Endothelial cell of umbilical vein (primary cell): ENCODE data around the gene CDK11B. TPM values are rescaled to one million over a fixed set of nuclear protein-coding genes. Genes with fewer than 3 reads are reported as not detected.

Source experiments
- BruUV-seq: library from RNA; stranded (reverse); fragments of 400-500 nt; replicated peaks from 2 replicates; lab custom pipeline; 2021; lab: Mats Ljungman, UMichigan
- CTCF ChIA-PET: fragments of 300-600, 350-600 bp; sonication (Branson Sonifier 250); formaldehyde crosslinking; loops from one replicate; lab custom pipeline; 2021; ENCODE audit warnings: antibody characterized with exemption, inconsistent platforms; lab: Charles Lee
- POLR2A ChIA-PET: fragments of 300-600, 350-600 bp; sonication (Branson Sonifier 250); formaldehyde crosslinking; loops from one replicate; lab custom pipeline; 2021; ENCODE audit warnings: antibody characterized with exemption, inconsistent platforms; lab: Charles Lee
- DNase-seq: peaks from one replicate; pipeline ENCODE4 v3.0.0-alpha.2; 2011; ENCODE audit warnings: low read depth, low spot score
- FAIRE-seq: peaks from 2 replicates; lab custom pipeline; 2011; peaks lifted over from hg19 to GRCh38; lab: Jason Lieb, UNC
- H2AFZ ChIP-seq: 2 replicates; pipeline ENCODE4 v1.6.0; 2012; ENCODE audit warnings: low read depth, low read length, control low read depth, inconsistent platforms
- H3K27ac ChIP-seq: 2 replicates; pipeline ENCODE4 v1.5.1; 2011; ENCODE audit warnings: low read depth, mild to moderate bottlenecking, control low read depth, low read length, moderate library complexity; ENCODE audit not compliant: insufficient read depth
- H3K27me3 ChIP-seq, 2 experiments: 2 replicates each; pipeline versions ENCODE4 v1.6.0 to v1.6.1; 2011; ENCODE audit warnings: low read length in 2 of 2, mixed read lengths in 1 of 2; ENCODE audit not compliant: control insufficient read depth in 2 of 2, insufficient read depth in 2 of 2
- H3K36me3 ChIP-seq, 2 experiments: 2 replicates in 1 of 2; 3 replicates in 1 of 2; pipeline ENCODE4 v1.5.1; 2011; ENCODE audit warnings: low read length in 2 of 2, mild to moderate bottlenecking in 1 of 2, moderate library complexity in 1 of 2; ENCODE audit not compliant: control insufficient read depth in 2 of 2, insufficient read depth in 2 of 2; ENCODE audit errors: extremely low read depth in 1 of 2
- H3K4me1 ChIP-seq: 3 replicates; pipeline ENCODE4 v1.5.1; 2011; ENCODE audit warnings: mild to moderate bottlenecking, low read length; ENCODE audit not compliant: control insufficient read depth, insufficient read depth; ENCODE audit errors: extremely low read depth
- H3K4me2 ChIP-seq: 2 replicates; pipeline ENCODE4 v1.6.1; 2011; ENCODE audit warnings: low read length, control low read depth, mixed read lengths; ENCODE audit not compliant: insufficient read depth
- H3K4me3 ChIP-seq, 3 experiments: fragments of 200-600 bp in 1 of 3; sonication (generic), shearing (Covaris generic) in 1 of 3; replicated peaks in 1 of 3; 2 replicates each; pipeline ENCODE4 v1.5.1; 2011 to 2016; ENCODE audit warnings: control low read depth in 3 of 3, low read length in 3 of 3, mild to moderate bottlenecking in 2 of 3, inconsistent platforms in 1 of 3, low read depth in 1 of 3, moderate library complexity in 1 of 3; ENCODE audit not compliant: insufficient read depth in 1 of 3
- H3K79me2 ChIP-seq: 2 replicates; pipeline ENCODE4 v1.6.0; 2012; ENCODE audit warnings: low read length, inconsistent platforms; ENCODE audit not compliant: control insufficient read depth, insufficient read depth
- H3K9ac ChIP-seq: replicated peaks from 2 replicates; pipeline ENCODE3; 2011; ENCODE audit warnings: low read length, control low read depth; ENCODE audit not compliant: insufficient read depth; ENCODE audit errors: extremely low read depth
- H3K9me1 ChIP-seq: replicated peaks from 3 replicates; pipeline ENCODE4 v1.6.0; 2011; ENCODE audit warnings: mild to moderate bottlenecking, low read length; ENCODE audit not compliant: control insufficient read depth, insufficient read depth; ENCODE audit errors: extremely low read depth
- H3K9me3 ChIP-seq: replicated peaks from 2 replicates; pipeline ENCODE4 v1.5.1; 2012; ENCODE audit warnings: low read length, inconsistent platforms; ENCODE audit not compliant: control insufficient read depth, insufficient read depth
- H4K20me1 ChIP-seq: replicated peaks from 2 replicates; pipeline ENCODE3; 2011; ENCODE audit warnings: mild to moderate bottlenecking, low read length; ENCODE audit not compliant: control insufficient read depth, insufficient read depth; ENCODE audit errors: extremely low read depth
- CTCF ChIP-seq, 2 donors: IDR thresholded peaks; 1 replicate in 1 of 2; 2 replicates in 1 of 2; pipeline ENCODE4 v1.5.1; 2011; ENCODE audit warnings: low read length in 2 of 2, mild to moderate bottlenecking in 2 of 2, moderate library complexity in 2 of 2, control low read depth in 1 of 2, inconsistent platforms in 1 of 2, low read depth in 1 of 2; ENCODE audit not compliant: insufficient read depth in 1 of 2; ENCODE audit errors: extremely low read depth in 1 of 2
- EZH2 ChIP-seq: IDR thresholded peaks from 2 replicates; pipeline ENCODE4 v1.6.1; 2012; ENCODE audit warnings: borderline replicate concordance, low read depth, mild to moderate bottlenecking, moderate library complexity, low read length, inconsistent platforms; ENCODE audit not compliant: severe bottlenecking
- FOS ChIP-seq: IDR thresholded peaks from 2 replicates; pipeline ENCODE4 v1.6.1; 2011; ENCODE audit warnings: mild to moderate bottlenecking, low read length, moderate library complexity, borderline replicate concordance; ENCODE audit not compliant: insufficient read depth
- JUN ChIP-seq: IDR thresholded peaks from 2 replicates; pipeline ENCODE4 v1.6.1; 2011; ENCODE audit warnings: borderline replicate concordance, low read depth; ENCODE audit not compliant: insufficient read length, insufficient read depth
- MAX ChIP-seq: IDR thresholded peaks from 2 replicates; pipeline ENCODE4 v1.6.1; 2011; ENCODE audit not compliant: insufficient read depth, insufficient read length
- MYC ChIP-seq: IDR thresholded peaks from one replicate; pipeline ENCODE4 v1.6.1; 2011; ENCODE audit warnings: mild to moderate bottlenecking, low read depth, low read length
- POLR2A ChIP-seq: IDR thresholded peaks from 2 replicates; pipeline ENCODE4 v1.6.1; 2012; ENCODE audit warnings: low read depth, mild to moderate bottlenecking, control low read depth, low read length
- POLR2AphosphoS5 ChIP-seq: IDR thresholded peaks from 2 replicates; pipeline ENCODE4 v1.6.1; 2012; ENCODE audit warnings: low read depth, mild to moderate bottlenecking, control low read depth, low read length, moderate library complexity; ENCODE audit not compliant: insufficient read depth
- dilution Hi-C: fragments of 300-500 bp; cut with MboI; formaldehyde crosslinking; loops from one replicate; pipeline ENCODE4 v1.15.0; 2019; ENCODE audit warnings: low sequenced_read_pairs; ENCODE audit not compliant: extremely low pct_ligation_motif_present
- intact Hi-C: fragments of 100-400 bp; cut with micrococcal nuclease; formaldehyde crosslinking; loops from one replicate; pipeline ENCODE4 v1.10.0; 2022
- polyA plus RNA-seq, 4 experiments: library from polyadenylated mRNA; depleted of rRNA in 3 of 4; stranded (reverse) in 3 of 4; unstranded in 1 of 4; fragments of >200 nt; gene quantifications; 2 replicates each; pipeline versions ENCODE4 v1.2.1 to v1.2.3, GENCODE V29; 2011 to 2012; ENCODE audit warnings: missing spikeins in 1 of 4
- total RNA-seq: library from RNA; stranded (reverse); gene quantifications from 2 replicates; pipeline ENCODE4 v1.2.3, GENCODE V29; 2021

CDK11B gene
- total and polyA plus RNA-seq, 2 donors (not counting 3 experiments of a cell fraction or from before 2014, with no cell fraction given) = 16.4 to 32.0 TPM

GRCh38 chr1:1629430-1630190 lies 29.2 kb downstream of the CDK11B start:
- Histone ChIP-seq H4K20me1 (no peaks in the 10 kb centered on the region), H3K27me3 (peaks cover 3 to 24% of the 10 kb centered on the region in 2 experiments), H3K4me2 (no peak overlapping the region), H3K79me2 (no peaks in the 10 kb centered on the region), H2AFZ (no peak overlapping the region), H3K9me3 (no peaks in the 10 kb centered on the region), H3K36me3 (no peaks in the 10 kb centered on the region), H3K27ac (no peak overlapping the region), H3K9me1 (no peaks in the 10 kb centered on the region), H3K9ac (no peak overlapping the region), H3K4me3 (no peak overlapping the region), H3K4me1 (no peaks in the 10 kb centered on the region)
- dilution Hi-C loops (no loop called here), intact Hi-C loops (no loop called here)
- no peak for TF ChIP-seq POLR2AphosphoS5
- TF ChIP-seq JUN = no peak
- no peak for TF ChIP-seq MAX
- TF ChIP-seq FOS = no peak
- no peak for TF ChIP-seq CTCF (IDR thresholded peaks at IDR 0.05; ENCODE audit: extremely low read depth in 1 of 2, insufficient read depth in 1 of 2, low read depth in 1 of 2, low read length in 2 of 2)
- TF ChIP-seq MYC = no peak
- no peak for TF ChIP-seq EZH2
- TF ChIP-seq POLR2A = no peak
- no peak for FAIRE-seq
- no TSS peak for BruUV-seq
- ChIA-PET CTCF (interaction anchor here (1.0 to 1.6 kb wide), 3 partner anchors 10 to 276 kb away, joined by 3 read pairs; no protein-coding TSS in a partner anchor), POLR2A (no interaction called here)
- no peak for DNase-seq
